HepG2 (cell line): ENCODE results near the gene BMPR2. TPM values are rescaled to one million over a fixed set of nuclear protein-coding genes. Genes with fewer than 3 reads are reported as not detected.

Source experiments
- ATAC-seq: fragments of 200-7000 bp; cut with Tn5 transposase; 3 replicates; pipeline ENCODE4 v1.9.1; 2020; ENCODE audit warnings: mild to moderate bottlenecking, moderate library complexity
- BruUV-seq: library from RNA; stranded (reverse); fragments of 400-500 nt; replicated peaks from 2 replicates; lab custom pipeline; 2021; lab: Mats Ljungman, UMichigan
- CTCF ChIA-PET: fragments of 300-600 bp; formaldehyde crosslinking; extraction: SDS; loops from one replicate; lab custom pipeline; 2021; ENCODE audit warnings: low total read pairs, inconsistent platforms, low intra/inter-chr PET ratio; lab: Yijun Ruan, JAX
- POLR2A ChIA-PET: fragments of 350-600 bp; sonication (Branson Sonifier 250); formaldehyde crosslinking; loops from one replicate; lab custom pipeline; 2020; ENCODE audit warnings: antibody characterized with exemption, inconsistent platforms; lab: Yijun Ruan, JAX
- DNase-seq: peaks from one replicate; pipeline ENCODE4 v3.0.0-alpha.2; 2015; ENCODE audit warnings: low spot score
- FAIRE-seq: peaks from 3 replicates; lab custom pipeline; 2011; peaks lifted over from hg19 to GRCh38; lab: Jason Lieb, UNC
- H2AFZ ChIP-seq: one replicate; pipeline ENCODE4 v1.6.1; 2011; ENCODE audit warnings: low read length, inconsistent platforms
- H3K27ac ChIP-seq: fragments of 300-600 bp; 3 replicates; pipeline ENCODE4 v1.8.0; 2011; ENCODE audit warnings: mixed run types, mild to moderate bottlenecking, mixed read lengths, low read length, inconsistent platforms; ENCODE audit not compliant: insufficient read depth; ENCODE audit errors: extremely low read length
- H3K27me3 ChIP-seq, 2 experiments: fragments of 200-600 bp in 1 of 2; 2 replicates in 1 of 2; 3 replicates in 1 of 2; pipeline versions ENCODE4 v1.6.0 to v1.8.0; 2011; ENCODE audit warnings: low read length in 2 of 2, mild to moderate bottlenecking in 2 of 2, moderate library complexity in 2 of 2, inconsistent platforms in 1 of 2; ENCODE audit not compliant: insufficient read depth in 2 of 2, control insufficient read depth in 1 of 2
- H3K36me3 ChIP-seq, 2 experiments: fragments of 200-600 bp in 1 of 2; replicated peaks in 1 of 2; 2 replicates in 1 of 2; 3 replicates in 1 of 2; pipeline versions ENCODE4 v1.5.1 to v1.8.0; 2011; ENCODE audit warnings: low read length in 2 of 2, inconsistent platforms in 1 of 2; ENCODE audit not compliant: insufficient read depth in 2 of 2, control insufficient read depth in 1 of 2
- H3K4me1 ChIP-seq: 2 replicates; pipeline ENCODE4 v1.5.1; 2012; ENCODE audit warnings: low read length, inconsistent platforms; ENCODE audit not compliant: insufficient read depth
- H3K4me2 ChIP-seq: 2 replicates; pipeline ENCODE4 v1.6.0; 2011; ENCODE audit warnings: low read depth, low read length, inconsistent platforms
- H3K4me3 ChIP-seq, 3 experiments: fragments of 200-600 bp in 1 of 3; sonication (generic), shearing (Covaris generic) in 1 of 3; replicated peaks in 1 of 3; 2 replicates each; pipeline ENCODE4 v1.5.1; 2011 to 2016; ENCODE audit warnings: low read length in 3 of 3, inconsistent platforms in 2 of 3, low read depth in 2 of 3, mild to moderate bottlenecking in 2 of 3, control low read depth in 1 of 3, mixed read lengths in 1 of 3; ENCODE audit not compliant: insufficient read depth in 1 of 3
- H3K79me2 ChIP-seq: one replicate; pipeline ENCODE4 v1.6.1; 2011; ENCODE audit warnings: low read length, inconsistent platforms; ENCODE audit not compliant: insufficient read depth
- H3K9ac ChIP-seq: 2 replicates; pipeline ENCODE4 v1.6.0; 2011; ENCODE audit warnings: mild to moderate bottlenecking, low read depth, low read length, inconsistent platforms; ENCODE audit not compliant: insufficient read depth
- H3K9me3 ChIP-seq: 2 replicates; pipeline ENCODE4 v1.5.1; 2012; ENCODE audit warnings: mild to moderate bottlenecking, low read length
- H4K20me1 ChIP-seq: 2 replicates; pipeline ENCODE4 v1.6.0; 2011; ENCODE audit warnings: inconsistent platforms, mild to moderate bottlenecking, low read length, moderate library complexity; ENCODE audit not compliant: insufficient read depth
- ISX ChIP-seq: sonication (generic); formaldehyde crosslinking; conservative IDR thresholded peaks from 2 replicates; pipeline ENCODE4 v1.5.0; 2020; ENCODE audit warnings: missing genetic modification reagents
- MIER3 ChIP-seq: IDR thresholded peaks from 2 replicates; pipeline ENCODE4 v1.6.1; 2016; ENCODE audit warnings: missing compliant biosample characterization, borderline replicate concordance
- NRL ChIP-seq: sonication (generic); formaldehyde crosslinking; IDR thresholded peaks from 2 replicates; pipeline ENCODE4 v1.5.0; 2020; ENCODE audit warnings: missing genetic modification reagents, mild to moderate bottlenecking, moderate library complexity, borderline replicate concordance
- RARG ChIP-seq: sonication (generic); formaldehyde crosslinking; IDR thresholded peaks from 2 replicates; pipeline ENCODE4 v1.4.0; 2020; ENCODE audit warnings: low read depth, mild to moderate bottlenecking, missing genetic modification reagents
- SMAD9 ChIP-seq: sonication (generic); formaldehyde crosslinking; IDR thresholded peaks from 2 replicates; pipeline ENCODE4 v1.5.1; 2020; ENCODE audit warnings: mild to moderate bottlenecking, missing genetic modification reagents
- ZNF292 ChIP-seq: sonication (generic); formaldehyde crosslinking; IDR thresholded peaks from 2 replicates; pipeline ENCODE4 v1.8.1; 2022; ENCODE audit warnings: mild to moderate bottlenecking, low read depth, missing genetic modification reagents, borderline replicate concordance
- ZNF543 ChIP-seq: sonication (generic); formaldehyde crosslinking; IDR thresholded peaks from 2 replicates; pipeline ENCODE4 v1.4.0; 2020; ENCODE audit warnings: mild to moderate bottlenecking, missing genetic modification reagents
- WGBS: methylation state at CpG from one replicate; pipeline ENCODE4 v1.1.6; 2017; ENCODE audit warnings: low lambda C conversion rate; 5-methylcytosine and 5-hydroxymethylcytosine counted together
- in situ Hi-C: cut with HindIII; loops from 2 replicates; pipeline ENCODE4 v1.10.0; 2017; ENCODE audit warnings: low pct_unique_long_range_greater_than_20kb; ENCODE audit not compliant: extremely low pct_ligation_motif_present
- intact Hi-C: fragments of 100-400 bp; cut with micrococcal nuclease; formaldehyde crosslinking; loops from one replicate; pipeline ENCODE4 v1.10.0; 2022; ENCODE audit not compliant: unreplicated experiment
- polyA plus RNA-seq, 8 experiments: library from polyadenylated mRNA; depleted of rRNA in 3 of 8; stranded (reverse) in 7 of 8; unstranded in 1 of 8; fragments of >200 nt; fragmentation: Illumina TruSeq in 4 of 8; extraction: Trizol in 4 of 8; gene quantifications; 2 replicates each; pipeline versions ENCODE4 v1.2.1 to v1.2.3, GENCODE V29; 2011 to 2016; ENCODE audit warnings: low read depth in 4 of 8, missing spikeins in 1 of 8, mixed read lengths in 1 of 8; ENCODE audit not compliant: insufficient read depth in 1 of 8
- total RNA-seq, 5 experiments: library from RNA; depleted of rRNA; stranded (reverse); fragments of >200 nt; fragmentation: Illumina TruSeq; extraction: Trizol; gene quantifications; 2 replicates each; pipeline ENCODE4 v1.2.3, GENCODE V29; 2016; ENCODE audit warnings: low read depth in 1 of 5
- TF ChIP-seq, protein P1 (sequence below): sonication (generic); formaldehyde crosslinking; IDR thresholded peaks from 2 replicates; pipeline ENCODE4 v1.9.0; 2021; ENCODE audit warnings: missing genetic modification reagents, borderline replicate concordance
- TF ChIP-seq, protein P2 (sequence below): sonication (generic); formaldehyde crosslinking; IDR thresholded peaks from 2 replicates; pipeline ENCODE4 v1.8.0; 2022; ENCODE audit warnings: mild to moderate bottlenecking, missing genetic modification reagents

The BMPR2 gene
- total and polyA plus RNA-seq, 2 of the 13 experiments (the other 11 are each of a cell fraction or from before 2014, with no cell fraction given) = 5.5 to 10.3 TPM

DNA sequence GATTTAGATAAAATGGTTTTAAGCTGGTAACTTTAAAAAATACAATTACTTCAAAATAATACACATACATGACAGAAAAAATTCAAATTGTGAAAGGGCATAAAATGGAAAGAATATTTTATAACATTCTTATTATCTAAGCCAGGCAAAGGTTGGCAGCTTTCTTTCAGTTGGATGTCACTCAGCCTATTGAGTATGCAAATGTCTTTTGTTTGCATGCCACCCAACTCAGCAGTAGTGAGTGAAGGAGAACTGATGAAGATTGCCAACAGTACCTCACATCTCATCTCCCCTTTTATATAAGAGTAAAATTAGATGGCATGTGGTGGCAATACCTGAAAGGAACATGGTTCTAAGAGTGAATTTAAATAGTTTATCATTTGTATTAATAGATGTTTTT is 24.8 kb downstream of the BMPR2 start (continued):
- TF ChIP-seq, protein P1, sequence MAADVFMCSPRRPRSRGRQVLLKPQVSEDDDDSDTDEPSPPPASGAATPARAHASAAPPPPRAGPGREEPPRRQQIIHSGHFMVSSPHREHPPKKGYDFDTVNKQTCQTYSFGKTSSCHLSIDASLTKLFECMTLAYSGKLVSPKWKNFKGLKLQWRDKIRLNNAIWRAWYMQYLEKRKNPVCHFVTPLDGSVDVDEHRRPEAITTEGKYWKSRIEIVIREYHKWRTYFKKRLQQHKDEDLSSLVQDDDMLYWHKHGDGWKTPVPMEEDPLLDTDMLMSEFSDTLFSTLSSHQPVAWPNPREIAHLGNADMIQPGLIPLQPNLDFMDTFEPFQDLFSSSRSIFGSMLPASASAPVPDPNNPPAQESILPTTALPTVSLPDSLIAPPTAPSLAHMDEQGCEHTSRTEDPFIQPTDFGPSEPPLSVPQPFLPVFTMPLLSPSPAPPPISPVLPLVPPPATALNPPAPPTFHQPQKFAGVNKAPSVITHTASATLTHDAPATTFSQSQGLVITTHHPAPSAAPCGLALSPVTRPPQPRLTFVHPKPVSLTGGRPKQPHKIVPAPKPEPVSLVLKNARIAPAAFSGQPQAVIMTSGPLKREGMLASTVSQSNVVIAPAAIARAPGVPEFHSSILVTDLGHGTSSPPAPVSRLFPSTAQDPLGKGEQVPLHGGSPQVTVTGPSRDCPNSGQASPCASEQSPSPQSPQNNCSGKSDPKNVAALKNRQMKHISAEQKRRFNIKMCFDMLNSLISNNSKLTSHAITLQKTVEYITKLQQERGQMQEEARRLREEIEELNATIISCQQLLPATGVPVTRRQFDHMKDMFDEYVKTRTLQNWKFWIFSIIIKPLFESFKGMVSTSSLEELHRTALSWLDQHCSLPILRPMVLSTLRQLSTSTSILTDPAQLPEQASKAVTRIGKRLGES = no peak
- TF ChIP-seq ZNF292 = no peak
- TF ChIP-seq MIER3 (CRISPR knock-in tag) = no peak
- no peak for TF ChIP-seq ISX
- TF ChIP-seq NRL = no peak
- TF ChIP-seq SMAD9 (CRISPR knock-in tag) = no peak
- TF ChIP-seq ZNF543 (CRISPR knock-in tag) = no peak

DNA sequence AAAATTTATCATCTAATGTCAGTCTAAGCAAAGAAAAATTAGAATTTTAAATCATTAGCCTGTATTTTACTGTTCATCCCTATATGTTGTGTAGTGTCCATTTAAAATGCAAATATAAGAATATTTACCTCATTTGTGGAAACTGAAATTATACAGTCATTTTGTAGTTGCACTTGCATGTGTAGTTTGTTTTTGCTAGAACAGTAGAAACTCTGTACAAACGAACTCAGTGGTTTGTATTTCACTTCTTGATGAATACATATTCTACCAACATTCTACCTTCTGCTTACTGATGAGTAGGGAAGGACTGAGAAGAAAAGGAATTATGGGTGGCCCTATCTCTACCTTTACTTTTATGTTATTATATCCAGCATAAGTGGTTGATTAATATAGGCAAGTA is 29.7 kb downstream of the BMPR2 start:
- intact Hi-C loops = no loop called here
- ATAC-seq (no peak), DNase-seq (no peak), FAIRE-seq (no peak)
- Histone ChIP-seq H3K9me3 (no peaks in the 10 kb centered on the region), H3K4me1 (no peaks in the 10 kb centered on the region), H3K36me3 (peaks cover 2 to 6% of the 10 kb centered on the region in 2 experiments; a peak in 1 of 5 replicates), H3K4me3 (no peak overlapping the region), H3K27ac (no peak overlapping the region), H3K27me3 (no peaks in the 10 kb centered on the region), H3K9ac (no peak overlapping the region), H3K4me2 (no peak overlapping the region), H2AFZ (no peak overlapping the region), H4K20me1 (no peaks in the 10 kb centered on the region), H3K79me2 (peaks cover 20% of the 10 kb centered on the region)
- ChIA-PET CTCF (no interaction called here), POLR2A (no interaction called here)
- TF ChIP-seq, protein P2, sequence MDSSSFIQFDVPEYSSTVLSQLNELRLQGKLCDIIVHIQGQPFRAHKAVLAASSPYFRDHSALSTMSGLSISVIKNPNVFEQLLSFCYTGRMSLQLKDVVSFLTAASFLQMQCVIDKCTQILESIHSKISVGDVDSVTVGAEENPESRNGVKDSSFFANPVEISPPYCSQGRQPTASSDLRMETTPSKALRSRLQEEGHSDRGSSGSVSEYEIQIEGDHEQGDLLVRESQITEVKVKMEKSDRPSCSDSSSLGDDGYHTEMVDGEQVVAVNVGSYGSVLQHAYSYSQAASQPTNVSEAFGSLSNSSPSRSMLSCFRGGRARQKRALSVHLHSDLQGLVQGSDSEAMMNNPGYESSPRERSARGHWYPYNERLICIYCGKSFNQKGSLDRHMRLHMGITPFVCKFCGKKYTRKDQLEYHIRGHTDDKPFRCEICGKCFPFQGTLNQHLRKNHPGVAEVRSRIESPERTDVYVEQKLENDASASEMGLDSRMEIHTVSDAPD (CRISPR knock-in tag) = no peak
- no peak for TF ChIP-seq RARG (CRISPR knock-in tag)
- BruUV-seq = no TSS peak
- 80% methylated on average over 1 of the region's 1 CpG for WGBS
- in situ Hi-C loops = no loop called here
